Vagina (tissue), 2 donors: ENCODE data around the gene ARHGAP4.

Experiments used
- POLR2A ChIP-seq, 2 donors: fragments of 450-650 bp; IDR thresholded peaks; one replicate each; pipeline ENCODE4 v1.6.1; 2017; ENCODE audit warnings: antibody characterized with exemption in 2 of 2, mild to moderate bottlenecking in 2 of 2, moderate library complexity in 2 of 2
- POLR2AphosphoS5 ChIP-seq, 2 donors: sonication (generic); formaldehyde crosslinking; IDR thresholded peaks; one replicate each; pipeline ENCODE4 v1.9.0; 2017; ENCODE audit warnings: antibody characterized with exemption in 2 of 2, mild to moderate bottlenecking in 2 of 2, low read depth in 1 of 2; ENCODE audit not compliant: insufficient read depth in 1 of 2
- TF ChIP-seq, protein P1 (sequence below), 3 experiments: fragments of 450-650 bp in 2 of 3; fragments of 200-600 bp in 1 of 3; sonication (generic) in 1 of 3; IDR thresholded peaks; one replicate each; pipeline ENCODE4 v1.5.1; 2017 to 2019; ENCODE audit warnings: antibody characterized with exemption in 3 of 3, mild to moderate bottlenecking in 2 of 3, moderate library complexity in 2 of 3

DNA sequence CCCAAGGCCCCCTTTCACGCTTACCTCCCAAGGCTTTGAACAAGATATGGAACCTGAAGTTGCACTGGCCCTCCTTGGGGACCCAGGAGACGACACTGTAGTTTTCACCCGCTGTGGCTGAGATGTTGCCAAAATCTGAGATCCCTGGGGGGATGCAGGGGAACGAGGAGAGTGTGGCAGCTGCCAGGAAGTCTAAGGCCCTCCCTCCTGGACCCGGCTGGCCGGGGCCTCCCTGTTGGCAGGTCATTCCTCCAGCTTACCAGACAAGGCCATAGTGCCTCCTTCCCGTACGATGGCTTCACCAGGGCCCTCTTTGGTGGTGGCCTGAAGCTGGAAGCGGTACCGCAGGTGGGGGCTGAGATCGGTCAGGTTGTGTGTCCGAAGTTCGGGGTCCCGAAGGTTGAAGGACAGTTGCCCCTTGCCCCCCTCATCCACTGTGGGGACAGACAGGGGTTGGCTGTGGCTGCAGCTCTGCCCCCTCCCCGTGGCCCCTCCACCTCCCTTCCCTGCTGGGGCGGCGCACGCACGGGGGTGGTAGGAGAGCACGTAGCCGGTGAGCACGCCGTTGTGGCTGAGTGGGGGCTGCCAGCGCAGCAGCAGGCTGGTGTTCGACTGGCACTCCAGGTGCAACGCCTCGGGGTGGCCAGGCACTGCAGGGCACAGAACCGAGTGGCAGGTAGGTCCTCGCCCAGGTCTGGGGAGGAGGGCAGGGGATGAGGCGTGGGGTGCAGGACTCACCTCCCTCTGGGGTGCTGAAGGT is 61.3 kb downstream of the ARHGAP4 start:
- TF ChIP-seq POLR2A (IDR thresholded peaks at IDR 0.05), result no peak
- TF ChIP-seq, protein P1, sequence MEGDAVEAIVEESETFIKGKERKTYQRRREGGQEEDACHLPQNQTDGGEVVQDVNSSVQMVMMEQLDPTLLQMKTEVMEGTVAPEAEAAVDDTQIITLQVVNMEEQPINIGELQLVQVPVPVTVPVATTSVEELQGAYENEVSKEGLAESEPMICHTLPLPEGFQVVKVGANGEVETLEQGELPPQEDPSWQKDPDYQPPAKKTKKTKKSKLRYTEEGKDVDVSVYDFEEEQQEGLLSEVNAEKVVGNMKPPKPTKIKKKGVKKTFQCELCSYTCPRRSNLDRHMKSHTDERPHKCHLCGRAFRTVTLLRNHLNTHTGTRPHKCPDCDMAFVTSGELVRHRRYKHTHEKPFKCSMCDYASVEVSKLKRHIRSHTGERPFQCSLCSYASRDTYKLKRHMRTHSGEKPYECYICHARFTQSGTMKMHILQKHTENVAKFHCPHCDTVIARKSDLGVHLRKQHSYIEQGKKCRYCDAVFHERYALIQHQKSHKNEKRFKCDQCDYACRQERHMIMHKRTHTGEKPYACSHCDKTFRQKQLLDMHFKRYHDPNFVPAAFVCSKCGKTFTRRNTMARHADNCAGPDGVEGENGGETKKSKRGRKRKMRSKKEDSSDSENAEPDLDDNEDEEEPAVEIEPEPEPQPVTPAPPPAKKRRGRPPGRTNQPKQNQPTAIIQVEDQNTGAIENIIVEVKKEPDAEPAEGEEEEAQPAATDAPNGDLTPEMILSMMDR (IDR thresholded peaks at IDR 0.05), result no peak
- TF ChIP-seq POLR2AphosphoS5 (IDR thresholded peaks at IDR 0.05; ENCODE audit: insufficient read depth in 1 of 2, low read depth in 1 of 2), result no peak
